DND-41 (cell line): ENCODE data around the gene QTRT2.

Source experiments
- ATAC-seq: fragments of 200-7000 bp; cut with Tn5 transposase; 3 replicates; pipeline ENCODE4 v1.9.1; 2021; ENCODE audit warnings: low read depth; ENCODE audit not compliant: insufficient read depth
- DNase-seq: peaks from one replicate; pipeline ENCODE4 v3.0.0-alpha.2; 2020
- H2AFZ ChIP-seq: 2 replicates; pipeline ENCODE4 v1.6.0; 2012; ENCODE audit warnings: low read depth, low read length
- H3K27ac ChIP-seq: 2 replicates; pipeline ENCODE4 v1.5.1; 2012; ENCODE audit warnings: low read length, inconsistent platforms
- H3K27me3 ChIP-seq: fragments of 200-600 bp; sonication (generic); 2 replicates; pipeline ENCODE4 v1.6.0; 2012; ENCODE audit warnings: low read length, mild to moderate bottlenecking, inconsistent platforms; ENCODE audit not compliant: insufficient read depth, poor library complexity
- H3K36me3 ChIP-seq: 2 replicates; pipeline ENCODE4 v1.5.1; 2012; ENCODE audit warnings: low read length, inconsistent platforms; ENCODE audit not compliant: insufficient read depth
- H3K4me1 ChIP-seq: 2 replicates; pipeline ENCODE4 v1.5.1; 2012; ENCODE audit warnings: mild to moderate bottlenecking, low read length; ENCODE audit not compliant: insufficient read depth
- H3K4me2 ChIP-seq: 2 replicates; pipeline ENCODE4 v1.6.0; 2012; ENCODE audit warnings: mild to moderate bottlenecking, moderate library complexity, low read length, inconsistent platforms; ENCODE audit not compliant: insufficient read depth
- H3K4me3 ChIP-seq, 2 experiments: fragments of 200-600 bp in 1 of 2; shearing (Covaris generic) in 1 of 2; 2 replicates each; pipeline ENCODE4 v1.5.1; 2012 to 2016; ENCODE audit warnings: inconsistent platforms in 2 of 2, low read length in 2 of 2, mild to moderate bottlenecking in 2 of 2, low read depth in 1 of 2, moderate library complexity in 1 of 2
- H3K79me2 ChIP-seq: 2 replicates; pipeline ENCODE4 v1.6.0; 2012; ENCODE audit warnings: low read length, inconsistent platforms; ENCODE audit not compliant: insufficient read depth
- H3K9ac ChIP-seq: 2 replicates; pipeline ENCODE4 v1.6.0; 2012; ENCODE audit warnings: low read depth, mild to moderate bottlenecking, inconsistent platforms, low read length, moderate library complexity
- H3K9me3 ChIP-seq: 2 replicates; pipeline ENCODE4 v1.5.1; 2012; ENCODE audit warnings: low read length, moderate library complexity, mild to moderate bottlenecking, inconsistent platforms; ENCODE audit not compliant: insufficient read depth, severe bottlenecking
- H4K20me1 ChIP-seq: 2 replicates; pipeline ENCODE4 v1.6.0; 2012; ENCODE audit warnings: low read length; ENCODE audit not compliant: insufficient read depth
- CTCF ChIP-seq: IDR thresholded peaks from 2 replicates; pipeline ENCODE4 v1.5.1; 2012; ENCODE audit warnings: borderline replicate concordance, low read length, moderate library complexity, mild to moderate bottlenecking; ENCODE audit not compliant: poor library complexity, severe bottlenecking; ENCODE audit errors: extremely low read depth
- EZH2 ChIP-seq: IDR thresholded peaks from 3 replicates; pipeline ENCODE4 v1.6.1; 2012; ENCODE audit warnings: borderline replicate concordance, low read depth, mild to moderate bottlenecking, moderate library complexity, low read length, inconsistent platforms; ENCODE audit not compliant: severe bottlenecking

QTRT2 gene

GRCh38 chr3:114025451-114025850 is 31.1 kb upstream of the QTRT2 start:
- Histone ChIP-seq H3K9me3 (no peaks in the 10 kb centered on the region), H3K4me3 (no peak overlapping the region), H2AFZ (no peak overlapping the region), H3K4me1 (no peaks in the 10 kb centered on the region), H3K36me3 (no peaks in the 10 kb centered on the region), H3K79me2 (no peaks in the 10 kb centered on the region), H3K4me2 (no peak overlapping the region), H4K20me1 (no peaks in the 10 kb centered on the region), H3K27ac (no peak overlapping the region), H3K27me3 (no peaks in the 10 kb centered on the region), H3K9ac (no peak overlapping the region)
- no peak for ATAC-seq
- DNase-seq = no peak
- no peak for TF ChIP-seq EZH2
- no peak for TF ChIP-seq CTCF

GRCh38 chr3:114026331-114026730 is 30.2 kb upstream of the QTRT2 start:
- Histone ChIP-seq H3K27me3 (no peaks in the 10 kb centered on the region), H3K4me1 (no peaks in the 10 kb centered on the region), H3K79me2 (no peaks in the 10 kb centered on the region), H3K4me3 (no peak overlapping the region), H3K9me3 (no peaks in the 10 kb centered on the region), H4K20me1 (no peaks in the 10 kb centered on the region), H3K27ac (no peak overlapping the region), H3K9ac (no peak overlapping the region), H3K36me3 (no peaks in the 10 kb centered on the region), H2AFZ (no peak overlapping the region), H3K4me2 (no peak overlapping the region)
- no peak for DNase-seq
- no peak for ATAC-seq
- TF ChIP-seq CTCF (no peak), EZH2 (no peak)

- Histone ChIP-seq H3K27ac (no peak overlapping the region), H3K9ac (no peak overlapping the region), H2AFZ (no peak overlapping the region), H3K9me3 (no peaks in the 10 kb centered on the region), H3K36me3 (no peaks in the 10 kb centered on the region), H3K4me1 (no peaks in the 10 kb centered on the region), H3K79me2 (no peaks in the 10 kb centered on the region), H3K27me3 (no peaks in the 10 kb centered on the region), H3K4me2 (no peak overlapping the region), H4K20me1 (no peaks in the 10 kb centered on the region), H3K4me3 (no peak overlapping the region)
- ATAC-seq (no peak), DNase-seq (no peak)
- TF ChIP-seq EZH2 = no peak
- no peak for TF ChIP-seq CTCF
Observed at GRCh38 chr3:114033721-114034120, 22.8 kb upstream of the QTRT2 start.

GRCh38 chr3:114034211-114034610 is 22.3 kb upstream of the QTRT2 start:
- no peak for ATAC-seq
- Histone ChIP-seq H3K79me2 (no peaks in the 10 kb centered on the region), H3K4me2 (no peak overlapping the region), H3K27ac (no peak overlapping the region), H3K4me3 (no peak overlapping the region), H4K20me1 (no peaks in the 10 kb centered on the region), H3K27me3 (no peaks in the 10 kb centered on the region), H3K4me1 (no peaks in the 10 kb centered on the region), H3K9me3 (no peaks in the 10 kb centered on the region), H2AFZ (no peak overlapping the region), H3K9ac (no peak overlapping the region), H3K36me3 (no peaks in the 10 kb centered on the region)
- no peak for TF ChIP-seq CTCF
- TF ChIP-seq EZH2 = no peak
- no peak for DNase-seq
